Measurements from ENCODE around the gene UCHL1. TPM values are rescaled to one million over a fixed set of nuclear protein-coding genes. Genes with fewer than 3 reads are reported as not detected.

Gene UCHL1
- total RNA-seq, 1 experiment from 2014 or later: 19.3 TPM

- BruUV-seq (replicated peaks): no TSS peak
- intact Hi-C loops (cut with micrococcal nuclease; ENCODE audit: unreplicated experiment): loop anchor here (1.0 kb wide), 2 partner anchors 236 to 285 kb away; no protein-coding TSS in a partner anchor
- peak overlapping the region; percentile 71 for H3K4me3 Mint-ChIP-seq (ENCODE audit: low read depth, unreplicated experiment)
- CTCF ChIA-PET: no interaction called here
- H3K36me3 Mint-ChIP-seq (ENCODE audit: insufficient read depth, unreplicated experiment): peaks cover 31% of the 10 kb centered on the region
- H3K9me3 Mint-ChIP-seq (ENCODE audit: low read depth, unreplicated experiment): no peaks in the 10 kb centered on the region
- no peak for DNase-seq
- TF ChIP-seq, protein P1, sequence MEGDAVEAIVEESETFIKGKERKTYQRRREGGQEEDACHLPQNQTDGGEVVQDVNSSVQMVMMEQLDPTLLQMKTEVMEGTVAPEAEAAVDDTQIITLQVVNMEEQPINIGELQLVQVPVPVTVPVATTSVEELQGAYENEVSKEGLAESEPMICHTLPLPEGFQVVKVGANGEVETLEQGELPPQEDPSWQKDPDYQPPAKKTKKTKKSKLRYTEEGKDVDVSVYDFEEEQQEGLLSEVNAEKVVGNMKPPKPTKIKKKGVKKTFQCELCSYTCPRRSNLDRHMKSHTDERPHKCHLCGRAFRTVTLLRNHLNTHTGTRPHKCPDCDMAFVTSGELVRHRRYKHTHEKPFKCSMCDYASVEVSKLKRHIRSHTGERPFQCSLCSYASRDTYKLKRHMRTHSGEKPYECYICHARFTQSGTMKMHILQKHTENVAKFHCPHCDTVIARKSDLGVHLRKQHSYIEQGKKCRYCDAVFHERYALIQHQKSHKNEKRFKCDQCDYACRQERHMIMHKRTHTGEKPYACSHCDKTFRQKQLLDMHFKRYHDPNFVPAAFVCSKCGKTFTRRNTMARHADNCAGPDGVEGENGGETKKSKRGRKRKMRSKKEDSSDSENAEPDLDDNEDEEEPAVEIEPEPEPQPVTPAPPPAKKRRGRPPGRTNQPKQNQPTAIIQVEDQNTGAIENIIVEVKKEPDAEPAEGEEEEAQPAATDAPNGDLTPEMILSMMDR (IDR thresholded peaks at IDR 0.05; ENCODE audit: unreplicated experiment): no peak
- H3K27ac Mint-ChIP-seq (ENCODE audit: unreplicated experiment): no peak overlapping the region
- peaks cover 13% of the 10 kb centered on the region for H3K4me1 Mint-ChIP-seq (ENCODE audit: low read depth, unreplicated experiment)
- H3K27me3 Mint-ChIP-seq (ENCODE audit: unreplicated experiment): no peaks in the 10 kb centered on the region
These were observed 44.6 kb upstream of the UCHL1 start for GRCh38 chr4:41211951-41212615.

DNA sequence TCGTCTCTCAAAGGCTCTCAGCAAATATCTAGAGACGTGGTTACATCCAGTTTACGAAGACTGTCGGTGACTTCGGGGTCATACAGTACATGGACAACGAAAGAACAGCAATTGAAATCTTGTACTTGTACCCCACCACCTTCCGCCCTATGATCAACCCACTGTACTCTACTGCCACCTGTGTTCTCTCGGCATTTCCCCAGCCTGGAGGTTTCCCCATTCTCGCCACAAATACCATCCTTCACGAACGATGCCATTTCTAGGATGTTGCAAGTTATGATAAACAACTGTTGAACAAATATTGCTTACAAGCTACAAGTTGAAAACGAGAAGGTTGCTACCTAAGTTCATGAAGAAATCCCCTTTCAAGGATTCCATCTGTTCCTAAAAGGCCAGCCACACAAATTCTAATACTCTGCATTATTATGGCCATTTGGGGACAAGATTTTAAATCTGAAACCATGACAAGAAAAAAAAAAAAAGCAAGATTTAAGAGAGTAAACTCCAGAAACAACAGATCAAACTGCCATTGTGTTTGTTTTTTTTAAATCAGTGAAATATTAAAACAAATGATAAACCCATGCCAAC, 44.0 kb upstream of the UCHL1 start:
- TF ChIP-seq, protein P1 (IDR thresholded peaks at IDR 0.05; ENCODE audit: unreplicated experiment): no peak
- Mint-ChIP-seq H3K36me3 (ENCODE audit: insufficient read depth, unreplicated experiment) (peaks cover 31% of the 10 kb centered on the region), H3K9me3 (ENCODE audit: low read depth, unreplicated experiment) (no peaks in the 10 kb centered on the region), H3K4me3 (ENCODE audit: low read depth, unreplicated experiment) (peak overlapping the region; percentile 71), H3K27ac (ENCODE audit: unreplicated experiment) (no peak overlapping the region), H3K27me3 (ENCODE audit: unreplicated experiment) (no peaks in the 10 kb centered on the region), H3K4me1 (ENCODE audit: low read depth, unreplicated experiment) (peaks cover 13% of the 10 kb centered on the region)
- intact Hi-C loops (cut with micrococcal nuclease; ENCODE audit: unreplicated experiment): loop anchor here (1.0 kb wide), 2 partner anchors 236 to 285 kb away; no protein-coding TSS in a partner anchor
- CTCF ChIA-PET: interaction anchor here (1.2 to 2.4 kb wide), 2 partner anchors 236 to 285 kb away, joined by 3 to 28 read pairs; no protein-coding TSS in a partner anchor
- DNase-seq: peak; percentile 45
- BruUV-seq (replicated peaks): no TSS peak

GRCh38 chr4:41213625-41214135, 43.0 kb upstream of the UCHL1 start:
- intact Hi-C loops (cut with micrococcal nuclease; ENCODE audit: unreplicated experiment): no loop called here
- no TSS peak for BruUV-seq (replicated peaks)
- Mint-ChIP-seq H3K27ac (ENCODE audit: unreplicated experiment) (peak overlapping the region; percentile 12), H3K36me3 (ENCODE audit: insufficient read depth, unreplicated experiment) (peaks cover 31% of the 10 kb centered on the region), H3K4me1 (ENCODE audit: low read depth, unreplicated experiment) (peaks cover 7% of the 10 kb centered on the region), H3K27me3 (ENCODE audit: unreplicated experiment) (no peaks in the 10 kb centered on the region), H3K9me3 (ENCODE audit: low read depth, unreplicated experiment) (no peaks in the 10 kb centered on the region), H3K4me3 (ENCODE audit: low read depth, unreplicated experiment) (peak overlapping the region; percentile 71)
- CTCF ChIA-PET: interaction anchor here (0.6 to 2.4 kb wide), 10 partner anchors 9 to 463 kb away, joined by 3 to 28 read pairs (median 4); no protein-coding TSS in a partner anchor
- peak; percentile 10 for DNase-seq
- TF ChIP-seq, protein P1 (IDR thresholded peaks at IDR 0.05; ENCODE audit: unreplicated experiment): no peak

DNA sequence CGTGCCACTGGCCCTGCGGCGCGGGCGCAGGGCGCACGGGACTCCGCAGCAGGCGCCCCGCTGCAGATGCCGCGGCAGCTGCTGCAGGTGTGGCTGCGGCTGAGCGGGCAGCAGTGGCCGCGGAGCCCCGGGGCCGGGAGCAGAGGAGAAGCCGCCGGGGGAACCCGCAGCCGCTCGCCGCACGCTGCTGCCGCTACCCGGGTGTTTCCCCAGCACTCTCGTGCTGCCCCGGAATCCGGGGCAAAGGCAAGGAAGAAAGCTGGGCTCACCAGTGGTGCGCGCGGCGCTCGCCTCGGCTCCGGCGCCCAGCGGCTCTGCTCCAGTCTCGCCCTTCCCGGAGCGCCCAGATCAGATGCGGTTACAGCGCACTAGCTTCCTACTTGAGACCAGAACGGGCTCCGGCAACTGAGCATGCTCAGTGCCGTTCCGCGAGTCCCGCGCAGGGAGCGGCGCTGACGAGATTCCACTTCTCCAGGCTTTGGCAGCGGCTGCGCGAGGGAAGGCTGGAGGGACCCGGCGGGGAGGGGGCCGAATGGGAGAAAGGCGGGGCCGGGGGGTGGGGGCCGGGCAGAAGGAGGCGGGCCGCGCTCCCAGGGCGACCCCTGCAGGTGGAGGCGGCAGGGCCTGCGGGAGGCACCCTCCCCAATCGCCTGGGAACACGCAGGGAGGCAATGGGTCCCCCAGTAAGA, 42.4 kb upstream of the UCHL1 start, which contains the start of gene APBB2:
APBB2 (minus strand) TSS at position 407 of the 689 bp plus-strand sequence. CDS start 181,288 bp downstream, outside the sequence.
- Mint-ChIP-seq H3K27ac (ENCODE audit: unreplicated experiment) (peak within 1 kb of the TSS; percentile 97), H3K4me1 (ENCODE audit: low read depth, unreplicated experiment) (peaks cover under 1% of the 10 kb centered on the region), H3K36me3 (ENCODE audit: insufficient read depth, unreplicated experiment) (peaks cover 31% of the 10 kb centered on the region), H3K27me3 (ENCODE audit: unreplicated experiment) (no peaks in the 10 kb centered on the region), H3K9me3 (ENCODE audit: low read depth, unreplicated experiment) (no peaks in the 10 kb centered on the region), H3K4me3 (ENCODE audit: low read depth, unreplicated experiment) (peak within 1 kb of the TSS; percentile 71)
- BruUV-seq (replicated peaks): no TSS peak
- CTCF ChIA-PET: interaction anchor here (0.6 to 2.4 kb wide), 14 partner anchors 9 to 464 kb away, joined by 3 to 28 read pairs (median 4); no protein-coding TSS in a partner anchor
- DNase-seq: peak; percentile 91
- TF ChIP-seq, protein P1 (IDR thresholded peaks at IDR 0.05; ENCODE audit: unreplicated experiment): peak; percentile 44
- intact Hi-C loops (cut with micrococcal nuclease; ENCODE audit: unreplicated experiment): no loop called here
